PC-9 (cell line): ENCODE measurements around the gene CACNA1I. TPM values are rescaled to one million over a fixed set of nuclear protein-coding genes. Genes with fewer than 3 reads are reported as not detected.

ENCODE experiments used
- BruUV-seq: library from RNA; stranded (reverse); fragments of 400-500 nt; replicated peaks from 2 replicates; lab custom pipeline; 2021; lab: Mats Ljungman, UMichigan
- CTCF ChIA-PET: fragments of 300-600 bp; sonication (Branson Sonifier 250); formaldehyde crosslinking; loops from one replicate; lab custom pipeline; 2022; ENCODE audit warnings: antibody characterized with exemption; lab: Charles Lee
- POLR2A ChIA-PET: fragments of 300-600 bp; sonication (Branson Sonifier 250); formaldehyde crosslinking; loops from one replicate; lab custom pipeline; 2022; ENCODE audit warnings: antibody characterized with exemption; ENCODE audit not compliant: unreplicated experiment; lab: Charles Lee
- DNase-seq, 2 experiments: peaks; one replicate each; pipeline versions ENCODE4 v3.0.0 to v3.0.0-alpha.2; 2015 to 2022; ENCODE audit warnings: mixed read lengths in 1 of 2
- H2AFZ ChIP-seq: fragments of 200-600 bp; sonication (generic); 2 replicates; pipeline ENCODE4 v1.8.1; 2017; ENCODE audit warnings: antibody characterized with exemption
- H3F3A ChIP-seq: fragments of 200-600 bp; sonication (generic); 2 replicates; pipeline ENCODE4 v1.8.1; 2017; ENCODE audit warnings: antibody characterized with exemption, mild to moderate bottlenecking, low read depth; ENCODE audit not compliant: insufficient read depth
- H3K27ac ChIP-seq: fragments of 200-600 bp; sonication (generic); 2 replicates; pipeline ENCODE4 v1.6.1; 2016; ENCODE audit warnings: mixed run types
- H3K27me3 ChIP-seq: fragments of 200-600 bp; sonication (generic); 2 replicates; pipeline ENCODE4 v1.6.1; 2016; ENCODE audit warnings: low read depth, mixed run types; ENCODE audit not compliant: insufficient read depth
- H3K36me3 ChIP-seq: fragments of 200-600 bp; sonication (generic); 2 replicates; pipeline ENCODE4 v1.6.1; 2016; ENCODE audit warnings: low read depth, mixed run types
- H3K4me1 ChIP-seq: fragments of 200-600 bp; sonication (generic); replicated peaks from 2 replicates; pipeline ENCODE4 v1.6.1; 2016; ENCODE audit warnings: mixed run types; ENCODE audit not compliant: insufficient read depth
- H3K4me2 ChIP-seq: fragments of 200-600 bp; sonication (generic); 2 replicates; pipeline ENCODE4 v1.6.1; 2017; ENCODE audit warnings: mixed run types
- H3K4me3 ChIP-seq: fragments of 200-600 bp; sonication (generic); 2 replicates; pipeline ENCODE4 v1.6.1; 2016; ENCODE audit warnings: mixed run types
- H3K79me2 ChIP-seq: fragments of 200-600 bp; sonication (generic); 2 replicates; pipeline ENCODE4 v1.6.1; 2017; ENCODE audit warnings: low read depth, mixed run types
- H3K9me2 ChIP-seq: fragments of 200-600 bp; sonication (generic); 2 replicates; pipeline ENCODE4 v1.8.1; 2017; ENCODE audit warnings: mild to moderate bottlenecking; ENCODE audit not compliant: insufficient read depth
- H3K9me3 ChIP-seq: fragments of 200-600 bp; sonication (generic); 2 replicates; pipeline ENCODE4 v1.8.1; 2016; ENCODE audit warnings: low read depth; ENCODE audit not compliant: insufficient read depth
- H4K20me1 ChIP-seq: fragments of 200-600 bp; sonication (generic); 2 replicates; pipeline ENCODE4 v1.8.1; 2017; ENCODE audit not compliant: insufficient read depth
- CTCF ChIP-seq: fragments of 200-600 bp; sonication (generic); conservative IDR thresholded peaks from 2 replicates; pipeline ENCODE4 v1.6.1; 2017; ENCODE audit warnings: mixed run types, antibody characterized with exemption, mild to moderate bottlenecking, moderate library complexity
- EZH2 ChIP-seq: fragments of 200-600 bp; sonication (generic); IDR thresholded peaks from 2 replicates; pipeline ENCODE4 v1.8.0; 2017; ENCODE audit warnings: antibody characterized with exemption, low read depth
- intact Hi-C: fragments of 100-400 bp; cut with micrococcal nuclease; formaldehyde crosslinking; loops from one replicate; pipeline ENCODE4 v1.10.0; 2022; ENCODE audit not compliant: unreplicated experiment
- total RNA-seq: library from RNA; stranded (reverse); gene quantifications from 2 replicates; pipeline ENCODE4 v1.2.3, GENCODE V29; 2021

CACNA1I gene
- total RNA-seq, 1 experiment from 2014 or later = 2.8 TPM

- CTCF ChIA-PET = no interaction called here
- Histone ChIP-seq H3K9me2 (no peaks in the 10 kb centered on the region), H4K20me1 (no peaks in the 10 kb centered on the region), H3F3A (peaks cover 5% of the 10 kb centered on the region; the same call in 1 of the 2 replicates), H3K79me2 (no peaks in the 10 kb centered on the region), H3K4me2 (no peak overlapping the region), H3K36me3 (no peaks in the 10 kb centered on the region), H3K4me3 (no peak overlapping the region), H3K9me3 (no peaks in the 10 kb centered on the region), H3K4me1 (peaks cover 16% of the 10 kb centered on the region), H2AFZ (no peak overlapping the region), H3K27ac (no peak overlapping the region), H3K27me3 (no peaks in the 10 kb centered on the region)
- no peak for TF ChIP-seq EZH2
- TF ChIP-seq CTCF = no peak
- BruUV-seq = no TSS peak
- no peak for DNase-seq
- intact Hi-C loops = no loop called here
- POLR2A ChIA-PET = no interaction called here
Observed at GRCh38 chr22:39655831-39656230, 85.3 kb downstream of the CACNA1I start.

- H2AFZ ChIP-seq = no peak overlapping the region
- H3K27ac ChIP-seq = no peak overlapping the region
- no TSS peak for BruUV-seq
Observed at GRCh38 chr22:39656495-39657490, 86.2 kb downstream of the CACNA1I start.

GRCh38 chr22:39658367-39658766 is 87.8 kb downstream of the CACNA1I start:
- Histone ChIP-seq H3K27me3 (no peaks in the 10 kb centered on the region), H4K20me1 (no peaks in the 10 kb centered on the region), H3K27ac (no peak overlapping the region), H3K79me2 (no peaks in the 10 kb centered on the region), H2AFZ (no peak overlapping the region), H3K36me3 (no peaks in the 10 kb centered on the region), H3K9me3 (no peaks in the 10 kb centered on the region), H3F3A (peaks cover 5% of the 10 kb centered on the region; the same call in 1 of the 2 replicates), H3K4me1 (peaks cover 21% of the 10 kb centered on the region), H3K4me2 (0 out of 2 replicates have a peak overlapping the region, but pooled peaks have one; percentile 7), H3K9me2 (no peaks in the 10 kb centered on the region), H3K4me3 (no peak overlapping the region)
- ChIA-PET CTCF (no interaction called here), POLR2A (interaction anchor here (0.6 kb wide), 1 partner anchor 107 kb away, joined by 3 read pairs; no protein-coding TSS in a partner anchor)
- DNase-seq = peak in 1 of 2 experiments; percentile 50
- no TSS peak for BruUV-seq
- TF ChIP-seq CTCF = no peak
- TF ChIP-seq EZH2 = no peak
- intact Hi-C loops = no loop called here

More at GRCh38 chr22:39656495-39657490, 86.2 kb downstream of the CACNA1I start:
- H3K9me3 ChIP-seq = no peaks in the 10 kb centered on the region
- H3K9me2 ChIP-seq = no peaks in the 10 kb centered on the region
- CTCF ChIA-PET = no interaction called here
- peaks cover 5% of the 10 kb centered on the region; the same call in 1 of the 2 replicates for H3F3A ChIP-seq
- no peak for TF ChIP-seq CTCF
- TF ChIP-seq EZH2 = no peak
- no peaks in the 10 kb centered on the region for H4K20me1 ChIP-seq
- POLR2A ChIA-PET = no interaction called here
- peaks cover 16% of the 10 kb centered on the region for H3K4me1 ChIP-seq
- no peak for DNase-seq
- H3K27me3 ChIP-seq = no peaks in the 10 kb centered on the region
- H3K79me2 ChIP-seq = no peaks in the 10 kb centered on the region
- H3K4me3 ChIP-seq = no peak overlapping the region
- intact Hi-C loops = no loop called here
- H3K4me2 ChIP-seq = no peak overlapping the region
- H3K36me3 ChIP-seq = no peaks in the 10 kb centered on the region
